Mesothelial cell of epicardium (in vitro differentiated cells): ENCODE data around the gene HOXD3. TPM values are rescaled to one million over a fixed set of nuclear protein-coding genes. Genes with fewer than 3 reads are reported as not detected.

Experiments used
- DNase-seq, 2 experiments: peaks; one replicate each; pipeline ENCODE4 v3.0.0; 2021; ENCODE audit warnings: low spot score in 2 of 2; ENCODE audit not compliant: unreplicated experiment in 2 of 2
- H3K27ac Mint-ChIP-seq: 2 replicates; pipeline ENCODE4 v1.8.0; 2021; ENCODE audit warnings: mixed read lengths
- H3K27me3 Mint-ChIP-seq: 2 replicates; pipeline ENCODE4 v1.8.0; 2021; ENCODE audit warnings: low read depth, mixed read lengths
- H3K36me3 Mint-ChIP-seq: 2 replicates; pipeline ENCODE4 v1.8.0; 2021; ENCODE audit warnings: mixed read lengths
- H3K4me1 Mint-ChIP-seq: 2 replicates; pipeline ENCODE4 v1.8.0; 2021; ENCODE audit warnings: mixed read lengths
- H3K4me3 Mint-ChIP-seq: 2 replicates; pipeline ENCODE4 v1.8.0; 2021; ENCODE audit warnings: mild to moderate bottlenecking, moderate library complexity, mixed read lengths
- H3K9me3 Mint-ChIP-seq: 2 replicates; pipeline ENCODE4 v1.8.0; 2021; ENCODE audit warnings: mixed read lengths
- total RNA-seq: library from RNA; stranded (reverse); gene quantifications from 3 replicates; pipeline ENCODE4 v1.2.1, GENCODE V29; 2021
- TF ChIP-seq, protein P1 (sequence below): fragments of 200-600 bp; sonication (generic); IDR thresholded peaks from one replicate; pipeline ENCODE4 v1.5.0; 2021; ENCODE audit warnings: antibody characterized with exemption; ENCODE audit not compliant: unreplicated experiment

Gene HOXD3
- total RNA-seq, 1 donor from 2014 or later: 1.1 TPM

DNA sequence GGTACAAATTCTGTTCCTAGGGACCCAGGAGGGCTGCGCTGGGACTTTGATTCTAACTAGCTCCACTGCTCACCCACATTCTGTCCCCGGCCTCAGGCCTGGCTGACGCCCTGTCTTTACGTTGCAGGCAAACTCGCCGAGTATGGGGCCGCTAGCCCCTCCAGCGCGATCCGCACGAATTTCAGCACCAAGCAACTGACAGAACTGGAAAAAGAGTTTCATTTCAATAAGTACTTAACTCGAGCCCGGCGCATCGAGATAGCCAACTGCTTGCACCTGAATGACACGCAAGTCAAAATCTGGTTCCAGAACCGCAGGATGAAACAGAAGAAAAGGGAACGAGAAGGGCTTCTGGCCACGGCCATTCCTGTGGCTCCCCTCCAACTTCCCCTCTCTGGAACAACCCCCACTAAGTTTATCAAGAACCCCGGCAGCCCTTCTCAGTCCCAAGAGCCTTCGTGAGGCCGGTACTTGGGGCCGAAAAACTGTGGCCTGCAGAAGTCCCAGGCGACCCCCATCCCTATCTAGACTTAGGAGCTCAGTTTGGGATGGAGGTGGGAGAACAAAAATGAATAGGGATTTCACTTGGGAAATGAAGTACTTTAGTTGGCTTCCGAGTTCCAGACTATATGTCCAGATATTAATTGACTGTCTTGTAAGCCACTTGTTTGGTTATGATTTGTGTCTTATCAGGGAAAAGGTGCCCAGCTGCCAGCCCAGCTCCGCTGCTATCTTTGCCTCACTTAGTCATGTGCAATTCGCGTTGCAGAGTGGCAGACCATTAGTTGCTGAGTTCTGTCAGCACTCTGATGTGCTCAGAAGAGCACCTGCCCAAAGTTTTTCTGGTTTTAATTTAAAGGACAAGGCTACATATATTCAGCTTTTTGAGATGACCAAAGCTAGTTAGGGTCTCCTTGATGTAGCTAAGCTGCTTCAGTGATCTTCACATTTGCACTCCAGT is 32.9 kb downstream of the HOXD3 start:
- H3K27ac Mint-ChIP-seq: no peak overlapping the region
- peaks cover 18% of the 10 kb centered on the region for H3K4me1 Mint-ChIP-seq
- peak overlapping the region; percentile 44 for H3K4me3 Mint-ChIP-seq
- TF ChIP-seq, protein P1, sequence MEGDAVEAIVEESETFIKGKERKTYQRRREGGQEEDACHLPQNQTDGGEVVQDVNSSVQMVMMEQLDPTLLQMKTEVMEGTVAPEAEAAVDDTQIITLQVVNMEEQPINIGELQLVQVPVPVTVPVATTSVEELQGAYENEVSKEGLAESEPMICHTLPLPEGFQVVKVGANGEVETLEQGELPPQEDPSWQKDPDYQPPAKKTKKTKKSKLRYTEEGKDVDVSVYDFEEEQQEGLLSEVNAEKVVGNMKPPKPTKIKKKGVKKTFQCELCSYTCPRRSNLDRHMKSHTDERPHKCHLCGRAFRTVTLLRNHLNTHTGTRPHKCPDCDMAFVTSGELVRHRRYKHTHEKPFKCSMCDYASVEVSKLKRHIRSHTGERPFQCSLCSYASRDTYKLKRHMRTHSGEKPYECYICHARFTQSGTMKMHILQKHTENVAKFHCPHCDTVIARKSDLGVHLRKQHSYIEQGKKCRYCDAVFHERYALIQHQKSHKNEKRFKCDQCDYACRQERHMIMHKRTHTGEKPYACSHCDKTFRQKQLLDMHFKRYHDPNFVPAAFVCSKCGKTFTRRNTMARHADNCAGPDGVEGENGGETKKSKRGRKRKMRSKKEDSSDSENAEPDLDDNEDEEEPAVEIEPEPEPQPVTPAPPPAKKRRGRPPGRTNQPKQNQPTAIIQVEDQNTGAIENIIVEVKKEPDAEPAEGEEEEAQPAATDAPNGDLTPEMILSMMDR: no peak
- no peaks in the 10 kb centered on the region for H3K36me3 Mint-ChIP-seq
- no peak for DNase-seq
- no peaks in the 10 kb centered on the region for H3K9me3 Mint-ChIP-seq
- peaks cover 95% of the 10 kb centered on the region for H3K27me3 Mint-ChIP-seq

DNA sequence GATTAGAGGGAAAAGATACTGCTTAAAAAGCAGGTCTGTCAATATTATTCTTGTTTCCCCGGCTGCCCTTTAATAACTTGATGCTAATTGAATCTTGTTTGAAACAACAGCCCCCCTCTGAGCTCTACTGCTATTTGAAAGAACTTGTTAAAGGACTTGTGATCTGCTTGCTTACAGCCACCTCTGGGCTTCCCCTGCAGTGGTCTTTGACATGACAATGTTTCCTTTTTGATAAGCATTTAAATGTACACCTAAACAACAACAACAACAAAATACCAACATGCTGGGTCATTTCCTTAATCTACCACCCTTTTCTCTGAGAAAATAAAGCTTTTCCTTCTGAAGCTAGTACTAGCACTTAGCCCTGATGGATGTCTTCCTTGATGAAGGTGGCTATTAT is 35.2 kb downstream of the HOXD3 start:
- H3K27ac Mint-ChIP-seq: no peak overlapping the region
- no peak overlapping the region for H3K4me3 Mint-ChIP-seq
- TF ChIP-seq, protein P1: no peak
- no peaks in the 10 kb centered on the region for H3K36me3 Mint-ChIP-seq
- H3K9me3 Mint-ChIP-seq: peaks cover 3% of the 10 kb centered on the region
- peaks cover 16% of the 10 kb centered on the region for H3K4me1 Mint-ChIP-seq
- DNase-seq: no peak
- peaks cover 91% of the 10 kb centered on the region for H3K27me3 Mint-ChIP-seq

DNA sequence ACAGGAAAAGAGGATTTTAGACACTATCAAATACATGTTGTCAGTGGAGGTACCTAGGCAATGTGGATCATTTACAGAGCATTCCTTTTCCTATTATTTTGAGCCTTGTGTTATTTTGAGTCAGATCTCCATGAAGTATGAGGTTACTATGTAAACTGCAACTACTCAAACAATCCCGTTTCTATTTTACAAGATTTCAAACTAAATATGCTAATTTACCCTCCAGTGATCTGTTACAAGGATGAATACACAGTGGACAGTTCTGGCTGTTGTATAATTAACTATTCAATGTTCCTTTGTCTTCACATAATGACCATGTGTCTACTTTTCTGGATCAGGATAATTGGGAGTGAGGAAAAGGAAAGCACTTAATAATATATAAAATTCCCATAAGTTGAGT is 35.9 kb downstream of the HOXD3 start:
- Mint-ChIP-seq H3K4me1 (peaks cover 9% of the 10 kb centered on the region), H3K9me3 (peaks cover 3% of the 10 kb centered on the region), H3K4me3 (no peak overlapping the region), H3K27me3 (peaks cover 91% of the 10 kb centered on the region), H3K27ac (no peak overlapping the region), H3K36me3 (no peaks in the 10 kb centered on the region)
- no peak for DNase-seq
- TF ChIP-seq, protein P1: no peak

DNA sequence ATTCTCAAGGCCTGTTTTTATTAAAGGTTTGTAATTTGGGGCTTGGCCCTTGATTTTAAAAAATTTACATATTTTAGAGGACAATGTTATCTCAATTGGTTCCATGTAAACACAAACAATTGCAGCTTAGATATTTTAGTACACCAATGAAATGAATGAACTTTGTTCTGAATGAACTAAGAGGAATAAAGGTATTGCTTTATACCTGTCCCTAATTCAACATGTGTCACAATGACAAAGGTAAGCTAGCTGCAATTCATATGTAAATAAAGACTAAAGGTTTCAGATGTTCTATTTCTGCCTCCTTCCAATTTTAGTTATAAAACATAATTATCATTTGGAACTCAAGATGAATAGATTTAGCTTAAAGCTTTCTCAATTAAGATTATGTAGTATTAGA is 42.8 kb downstream of the HOXD3 start:
- Mint-ChIP-seq H3K36me3 (no peaks in the 10 kb centered on the region), H3K4me1 (no peaks in the 10 kb centered on the region), H3K27me3 (peaks cover 76% of the 10 kb centered on the region), H3K4me3 (no peak overlapping the region), H3K9me3 (peaks cover 7% of the 10 kb centered on the region), H3K27ac (no peak overlapping the region)
- no peak for DNase-seq
- TF ChIP-seq, protein P1: no peak

DNA sequence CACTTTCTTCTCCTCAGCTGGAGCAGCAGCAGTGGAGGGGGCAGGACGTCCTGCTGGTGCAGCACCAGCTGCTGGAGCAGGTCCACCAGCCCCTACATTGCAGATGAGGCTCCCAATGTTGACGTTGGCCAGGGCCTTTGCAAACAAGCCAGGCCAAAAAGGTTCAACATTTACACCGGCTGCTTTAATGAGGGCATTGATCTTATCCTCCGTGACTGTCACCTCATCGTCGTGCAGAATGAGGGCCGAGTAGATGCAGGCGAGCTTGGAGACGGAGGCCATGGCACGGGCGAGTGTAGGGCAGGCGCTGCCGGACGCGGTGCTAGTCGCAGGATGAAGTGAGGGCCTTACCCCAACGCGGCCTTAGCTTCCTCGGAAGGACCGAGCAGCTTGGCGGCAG is 43.9 kb downstream of the HOXD3 start:
- Mint-ChIP-seq H3K4me3 (no peak overlapping the region), H3K4me1 (no peaks in the 10 kb centered on the region), H3K27me3 (peaks cover 71% of the 10 kb centered on the region), H3K27ac (no peak overlapping the region), H3K36me3 (no peaks in the 10 kb centered on the region), H3K9me3 (peaks cover 4% of the 10 kb centered on the region)
- TF ChIP-seq, protein P1: no peak
- DNase-seq: no peak
